ENCODE data around the gene GBGT1.

Gene GBGT1

DNA sequence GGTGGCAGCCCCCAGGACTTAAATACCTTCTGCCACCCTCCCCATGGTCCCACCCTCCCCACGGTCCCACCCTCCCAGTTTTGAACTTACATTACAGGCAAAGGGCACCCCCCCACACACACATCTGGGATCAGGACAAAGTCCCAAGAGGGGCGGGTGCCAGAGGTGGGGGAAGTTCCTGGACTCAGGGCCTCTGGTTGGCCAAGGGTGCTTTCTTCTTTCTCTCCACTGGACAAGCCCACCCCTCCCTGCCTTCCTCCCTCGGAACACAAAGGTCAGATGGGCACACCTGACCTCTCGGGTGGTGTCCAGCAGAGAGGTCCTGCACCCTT, 23.6 kb downstream of the GBGT1 start:
- H3K4me3 ChIP-seq (ENCODE audit: low read depth, low read length): no peak overlapping the region
- TF ChIP-seq, protein P1, sequence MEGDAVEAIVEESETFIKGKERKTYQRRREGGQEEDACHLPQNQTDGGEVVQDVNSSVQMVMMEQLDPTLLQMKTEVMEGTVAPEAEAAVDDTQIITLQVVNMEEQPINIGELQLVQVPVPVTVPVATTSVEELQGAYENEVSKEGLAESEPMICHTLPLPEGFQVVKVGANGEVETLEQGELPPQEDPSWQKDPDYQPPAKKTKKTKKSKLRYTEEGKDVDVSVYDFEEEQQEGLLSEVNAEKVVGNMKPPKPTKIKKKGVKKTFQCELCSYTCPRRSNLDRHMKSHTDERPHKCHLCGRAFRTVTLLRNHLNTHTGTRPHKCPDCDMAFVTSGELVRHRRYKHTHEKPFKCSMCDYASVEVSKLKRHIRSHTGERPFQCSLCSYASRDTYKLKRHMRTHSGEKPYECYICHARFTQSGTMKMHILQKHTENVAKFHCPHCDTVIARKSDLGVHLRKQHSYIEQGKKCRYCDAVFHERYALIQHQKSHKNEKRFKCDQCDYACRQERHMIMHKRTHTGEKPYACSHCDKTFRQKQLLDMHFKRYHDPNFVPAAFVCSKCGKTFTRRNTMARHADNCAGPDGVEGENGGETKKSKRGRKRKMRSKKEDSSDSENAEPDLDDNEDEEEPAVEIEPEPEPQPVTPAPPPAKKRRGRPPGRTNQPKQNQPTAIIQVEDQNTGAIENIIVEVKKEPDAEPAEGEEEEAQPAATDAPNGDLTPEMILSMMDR (conservative IDR thresholded peaks at IDR 0.05; ENCODE audit: low read depth, low read length): no peak
- DNase-seq (ENCODE audit: low read depth): no peak

DNA sequence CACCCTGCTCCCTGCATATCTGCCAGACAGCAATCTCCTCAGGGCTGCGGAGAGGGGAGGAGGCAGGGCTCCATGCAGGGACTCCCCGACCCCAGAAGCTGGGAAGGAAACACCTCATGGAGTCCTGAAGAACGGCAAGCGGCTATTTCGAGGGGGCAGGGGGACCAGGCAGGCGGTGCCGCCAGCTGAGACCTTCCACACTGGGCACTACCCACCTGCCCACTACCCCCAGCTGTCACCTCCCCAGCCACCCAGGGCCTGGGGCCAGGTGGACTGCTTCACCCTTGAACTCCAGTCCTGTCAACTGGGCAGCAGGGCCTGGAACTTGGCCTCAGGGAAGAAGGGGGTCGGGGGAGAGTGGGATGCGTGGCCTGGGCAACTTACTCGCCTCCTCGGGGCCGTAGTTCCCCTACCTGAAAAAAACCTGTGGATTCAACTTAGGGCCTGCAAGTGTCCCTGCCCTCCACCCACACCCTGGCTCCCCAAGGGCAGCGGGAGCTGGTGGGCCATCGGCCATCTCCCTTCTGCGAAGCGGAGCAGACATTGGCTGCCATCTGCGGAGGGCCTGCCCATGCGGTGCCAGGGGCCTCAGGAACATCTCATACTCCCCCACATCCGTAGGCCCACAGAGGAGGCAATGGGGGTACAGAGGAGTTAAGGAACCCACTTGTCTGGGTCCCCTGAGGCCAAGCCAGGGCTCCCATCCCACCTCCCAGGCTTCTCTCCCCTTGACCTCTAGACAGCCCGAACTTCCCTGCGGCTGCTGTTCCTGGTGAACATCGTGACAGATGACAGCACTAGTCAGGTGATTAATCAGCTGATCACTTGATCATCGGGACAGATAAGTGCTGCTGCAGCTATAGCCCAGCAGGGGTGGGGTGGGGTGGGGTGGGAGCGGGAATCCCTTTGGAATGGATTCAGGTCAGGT, 24.2 kb downstream of the GBGT1 start:
- no peak for DNase-seq (ENCODE audit: low read depth)
- no peak overlapping the region for H3K4me3 ChIP-seq (ENCODE audit: low read depth, low read length)
- TF ChIP-seq, protein P1 (conservative IDR thresholded peaks at IDR 0.05; ENCODE audit: low read depth, low read length): no peak

DNA sequence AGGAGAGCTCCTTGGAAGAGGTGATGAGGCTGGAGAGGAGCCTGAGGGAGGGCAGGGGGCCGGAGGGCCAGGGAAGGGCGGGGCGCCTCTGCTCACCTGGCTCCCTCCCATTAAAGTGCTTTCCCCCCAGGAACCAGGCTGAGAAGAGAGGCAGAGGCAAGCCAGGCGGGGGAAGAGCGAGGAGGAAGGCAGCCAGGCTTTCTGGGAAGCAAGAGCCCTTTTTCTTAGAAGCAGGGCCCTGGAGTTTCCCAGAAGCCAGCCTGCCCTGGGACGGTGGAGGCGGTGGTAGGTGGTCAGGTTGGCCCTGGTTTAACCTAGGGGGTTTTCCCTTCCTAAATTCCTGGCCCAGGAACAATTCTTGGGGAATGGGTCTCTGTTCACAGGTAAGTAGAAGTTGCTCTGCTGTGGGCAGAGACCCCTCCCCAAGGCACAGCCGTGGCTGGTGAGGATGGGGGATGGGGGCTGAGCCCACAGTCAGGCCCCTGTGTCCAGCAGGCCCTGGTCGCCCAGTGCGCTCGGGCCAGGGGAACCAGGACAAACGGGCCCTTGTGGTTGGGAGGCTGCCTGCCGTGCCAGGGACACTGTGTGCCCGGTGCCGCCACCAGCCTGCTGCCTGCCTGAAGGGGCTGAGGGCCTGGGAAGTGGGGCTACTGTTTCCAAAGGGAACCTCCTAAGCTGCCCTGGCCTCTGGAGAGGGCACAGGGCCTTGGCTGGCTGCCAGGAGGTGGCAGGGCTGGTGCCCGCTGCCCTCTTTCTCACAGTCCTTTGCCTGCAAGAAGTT, 26.1 kb downstream of the GBGT1 start:
- no peak overlapping the region for H3K4me3 ChIP-seq (ENCODE audit: low read depth, low read length)
- DNase-seq (ENCODE audit: low read depth): no peak
- TF ChIP-seq, protein P1 (conservative IDR thresholded peaks at IDR 0.05; ENCODE audit: low read depth, low read length): no peak

DNA sequence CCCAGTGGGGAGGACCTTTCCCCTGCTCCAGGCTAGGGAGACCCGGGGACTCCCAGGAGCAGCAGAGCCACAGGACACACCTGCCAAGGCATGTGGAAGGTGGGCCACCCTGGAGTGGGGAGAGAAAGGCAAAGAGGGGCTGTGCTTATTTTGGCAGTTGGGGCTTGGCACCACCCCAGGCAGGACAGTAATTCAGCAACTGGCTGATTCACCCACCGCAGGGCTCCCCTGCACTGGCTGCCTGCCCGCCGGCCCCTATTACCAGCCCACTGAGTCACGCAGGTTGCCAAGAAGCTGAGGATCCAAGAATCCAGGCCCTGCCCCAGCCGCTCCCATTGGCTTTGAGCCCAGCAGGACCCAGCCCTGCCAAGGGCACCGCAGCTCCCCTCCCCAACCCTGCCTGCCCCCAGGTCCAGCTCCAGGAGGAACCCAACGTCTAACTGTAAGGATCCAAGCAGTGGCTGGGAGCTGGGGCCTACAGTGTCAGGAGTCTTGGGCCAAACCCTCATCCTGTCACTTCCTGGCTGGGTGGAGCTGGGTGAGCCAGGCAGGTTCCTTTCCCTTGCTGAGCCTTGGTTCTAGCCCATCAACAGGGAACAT, 28.5 kb downstream of the GBGT1 start:
- DNase-seq (ENCODE audit: low read depth): peak; percentile 64
- TF ChIP-seq, protein P1 (conservative IDR thresholded peaks at IDR 0.05; ENCODE audit: low read depth, low read length): no peak
- H3K4me3 ChIP-seq (ENCODE audit: low read depth, low read length): no peak overlapping the region

DNA sequence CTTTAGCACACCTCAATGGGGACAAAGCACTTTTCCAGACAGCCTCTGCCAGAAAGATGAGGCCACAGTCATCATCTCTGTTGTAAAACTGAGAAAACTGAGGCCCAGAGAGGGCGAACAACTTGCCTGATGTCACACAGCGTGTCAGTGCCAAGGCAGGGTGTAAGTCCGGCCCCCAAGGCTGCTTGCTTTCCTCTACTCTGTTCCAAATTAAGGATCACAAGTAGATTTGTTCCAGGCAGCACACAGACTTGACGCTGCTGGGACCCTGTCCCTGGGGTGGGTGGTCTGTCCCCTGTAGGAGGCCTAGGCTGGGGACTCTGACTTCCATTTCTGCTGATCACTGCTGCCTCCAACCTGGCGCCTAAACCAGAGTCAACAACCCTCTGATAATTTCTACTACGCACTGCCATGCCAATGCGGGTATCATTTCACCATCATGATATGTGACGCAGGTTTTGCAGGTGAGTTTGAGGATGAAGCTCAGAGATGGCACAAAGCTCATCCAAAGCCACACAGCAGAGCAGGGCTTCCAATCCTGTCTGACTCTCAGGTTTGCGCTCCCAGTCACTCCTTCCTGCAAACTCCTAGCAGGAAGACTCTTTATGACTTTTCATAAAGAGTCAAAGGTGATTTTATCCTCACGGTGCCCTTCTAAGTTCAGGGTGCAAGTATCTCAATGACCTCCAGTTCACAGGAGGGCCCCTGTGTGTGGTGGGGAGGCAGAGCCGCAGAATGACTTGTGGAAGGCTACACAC, 29.1 kb downstream of the GBGT1 start:
- H3K4me3 ChIP-seq (ENCODE audit: low read depth, low read length): no peak overlapping the region
- no peak for DNase-seq (ENCODE audit: low read depth)
- TF ChIP-seq, protein P1 (conservative IDR thresholded peaks at IDR 0.05; ENCODE audit: low read depth, low read length): no peak

DNA sequence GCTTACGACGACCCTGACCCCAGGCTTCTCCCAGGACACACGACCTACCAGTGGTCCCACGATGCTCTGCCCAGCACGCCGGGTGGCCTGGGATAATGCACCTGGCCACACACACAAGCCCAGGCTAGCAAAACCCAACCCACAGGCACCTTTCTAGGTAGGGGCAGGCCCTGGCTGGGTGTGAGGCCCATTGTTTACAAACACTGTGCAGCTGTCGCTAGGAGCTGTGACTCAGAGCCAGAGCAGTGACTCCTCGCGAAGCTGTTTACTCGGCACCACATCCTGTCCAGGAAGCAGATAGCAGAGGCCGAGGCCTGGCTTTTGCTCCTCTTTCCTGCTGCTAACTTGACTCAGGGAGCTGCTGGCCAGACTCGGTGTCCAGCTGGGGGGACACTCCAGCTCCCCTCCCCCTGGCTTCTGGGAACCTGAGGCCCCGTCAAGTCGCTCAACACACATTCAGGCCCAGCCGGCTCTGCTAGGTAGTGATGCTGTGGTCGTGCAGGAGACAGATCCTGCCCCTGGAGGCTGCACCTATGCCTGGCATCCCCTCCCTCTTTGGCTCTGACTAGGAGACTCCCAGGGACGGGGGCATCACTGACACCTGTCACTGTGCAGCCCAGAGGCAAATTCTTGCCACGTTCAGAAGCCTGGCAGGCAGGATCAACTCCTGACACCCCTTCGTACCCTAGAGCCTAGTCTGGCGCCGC, 29.9 kb downstream of the GBGT1 start:
- TF ChIP-seq, protein P1 (conservative IDR thresholded peaks at IDR 0.05; ENCODE audit: low read depth, low read length): peak; percentile 6
- peak; percentile 95 for DNase-seq (ENCODE audit: low read depth)
- no peak overlapping the region for H3K4me3 ChIP-seq (ENCODE audit: low read depth, low read length)

Data from choroid plexus epithelial cell (primary cell).